T-helper 1 cell (primary cell): ENCODE measurements around the gene BARX1.
"Not testable (repeated sequence)": the region's sequence is repeated elsewhere in the genome, so short reads cannot be mapped to it uniquely, and the experiment has no call there.

Source experiments
- DNase-seq, 5 donors: peaks; one replicate each; pipeline ENCODE4 v3.0.0-alpha.2; 2012 to 2020
- total RNA-seq, 4 donors: gene quantifications; one replicate each; lab custom pipeline; 2026; lab: John Stamatoyannopoulos, UW

The BARX1 gene
- 0 to 0.36 (median 0) reads per million in 4 donors for total RNA-seq

- no peak for DNase-seq
Measured at GRCh38 chr9:93955111-93955980, at the start of gene BARX1. BARX1 (minus strand) TSS chr9:93955355; CDS start chr9:93955146, 209 bp downstream.

GRCh38 chr9:94002316-94003140 is 47.4 kb upstream of the BARX1 start:
- peak in 1 of 5 donors; percentile 35 for DNase-seq

- no peak for DNase-seq
Measured at GRCh38 chr9:93996863-93997262, 41.7 kb upstream of the BARX1 start.

GRCh38 chr9:93996367-93996766 is 41.2 kb upstream of the BARX1 start:
- no peak for DNase-seq

- no peak for DNase-seq
Measured at GRCh38 chr9:93994545-93994944, 39.4 kb upstream of the BARX1 start.

- no peak for DNase-seq
Measured at GRCh38 chr9:93994132-93994531, 39.0 kb upstream of the BARX1 start.

- no peak for DNase-seq
Measured at GRCh38 chr9:93992830-93993229, 37.7 kb upstream of the BARX1 start.

- no peak for DNase-seq
Measured at GRCh38 chr9:93990448-93990847, 35.3 kb upstream of the BARX1 start.

- DNase-seq: no peak
Measured at GRCh38 chr9:93988056-93988455, 32.9 kb upstream of the BARX1 start.

- DNase-seq: no peak
Measured at GRCh38 chr9:93984860-93985259, 29.7 kb upstream of the BARX1 start.

GRCh38 chr9:93983875-93984274 is 28.7 kb upstream of the BARX1 start:
- DNase-seq: no peak

- DNase-seq: no peak
Measured at GRCh38 chr9:93979721-93980120, 24.6 kb upstream of the BARX1 start.

GRCh38 chr9:93978551-93978950 is 23.4 kb upstream of the BARX1 start:
- no peak for DNase-seq

- no peak for DNase-seq
Measured at GRCh38 chr9:93976973-93977372, 21.8 kb upstream of the BARX1 start.

- no peak for DNase-seq
Measured at GRCh38 chr9:93976081-93976480, 20.9 kb upstream of the BARX1 start.

GRCh38 chr9:93975262-93975661 is 20.1 kb upstream of the BARX1 start:
- DNase-seq: no peak

GRCh38 chr9:93974151-93974550 is 19.0 kb upstream of the BARX1 start:
- DNase-seq: no peak

GRCh38 chr9:93972655-93973054 is 17.5 kb upstream of the BARX1 start:
- DNase-seq: not testable (repeated sequence)

GRCh38 chr9:93969328-93969661 is 14.1 kb upstream of the BARX1 start:
- DNase-seq: no peak

- no peak for DNase-seq
Measured at GRCh38 chr9:93968451-93969327, 13.5 kb upstream of the BARX1 start.

GRCh38 chr9:93967020-93967803 is 12.1 kb upstream of the BARX1 start:
- DNase-seq: no peak
